NCI-H187 (cell line): Measurements from ENCODE around the gene SLC35A2.
A peak's percentile ranks its signal among the peaks of the same experiment; 100 is the strongest.

Experiments
- DNase-seq, 2 experiments: peaks; one replicate each; lab custom pipeline; 2025; lab: John Stamatoyannopoulos, UW

SLC35A2 gene

GRCh38 chrX:48911412-48912182 lies at the start of gene SLC35A2:
Gene SLC35A2, minus strand, starts transcription at chrX:48911646. Its CDS starts 10 bp downstream, at chrX:48911636.
- peak; percentile 44 to 67 for DNase-seq

- no peak for DNase-seq
These were observed 48.8 kb upstream of the SLC35A2 start for GRCh38 chrX:48960291-48960690.

- peak in 1 of 2 experiments; percentile 31 for DNase-seq
These were observed 47.2 kb upstream of the SLC35A2 start for GRCh38 chrX:48958635-48959094.

- peak; percentile 86 to 91 for DNase-seq
These were observed 46.6 kb upstream of the SLC35A2 start for GRCh38 chrX:48957827-48958634.

GRCh38 chrX:48957477-48957826 lies 46.0 kb upstream of the SLC35A2 start, which contains the start of gene OTUD5:
Gene OTUD5, minus strand, starts transcription at chrX:48957607. Its CDS starts 37 bp downstream, at chrX:48957570.
- DNase-seq: peak; percentile 15 to 25

GRCh38 chrX:48956728-48957414 lies 45.4 kb upstream of the SLC35A2 start:
- DNase-seq: no peak

- DNase-seq: no peak
These were observed 37.1 kb upstream of the SLC35A2 start for GRCh38 chrX:48948589-48948988.

GRCh38 chrX:48945517-48946348 lies 34.3 kb upstream of the SLC35A2 start:
- no peak for DNase-seq

- no peak for DNase-seq
These were observed 31.4 kb upstream of the SLC35A2 start for GRCh38 chrX:48942895-48943294.

- no peak for DNase-seq
These were observed 29.0 kb upstream of the SLC35A2 start for GRCh38 chrX:48940404-48940955.

GRCh38 chrX:48939524-48940228 lies 28.2 kb upstream of the SLC35A2 start:
- DNase-seq: no peak

GRCh38 chrX:48938721-48939425 lies 27.4 kb upstream of the SLC35A2 start:
- no peak for DNase-seq

GRCh38 chrX:48937054-48937907 lies 25.8 kb upstream of the SLC35A2 start:
- no peak for DNase-seq

GRCh38 chrX:48936429-48937053 lies 25.1 kb upstream of the SLC35A2 start:
- DNase-seq: no peak

GRCh38 chrX:48935301-48935670 lies 23.8 kb upstream of the SLC35A2 start:
- no peak for DNase-seq

- DNase-seq: no peak
These were observed 23.3 kb upstream of the SLC35A2 start for GRCh38 chrX:48934581-48935300.

GRCh38 chrX:48933757-48934156 lies 22.3 kb upstream of the SLC35A2 start:
- no peak for DNase-seq
